OCI-LY3 (cell line): ENCODE measurements around the gene SAP30L.
A peak's percentile ranks its signal among the peaks of the same experiment; 100 is the strongest.

ENCODE experiments used
- H2AFZ ChIP-seq: fragments of 200-600, 300-600 bp; shearing (Covaris generic); 2 replicates; pipeline ENCODE4 v1.6.0; 2014; ENCODE audit warnings: antibody characterized with exemption, low read depth, low read length
- H3K27ac ChIP-seq: fragments of 200-600, 300-600 bp; sonication (generic); 2 replicates; pipeline ENCODE4 v1.5.1; 2014; ENCODE audit warnings: mild to moderate bottlenecking, low read length, moderate library complexity, mixed read lengths
- H3K27me3 ChIP-seq: fragments of 200-600, 300-600 bp; sonication (generic); 2 replicates; pipeline ENCODE4 v1.6.1; 2014; ENCODE audit warnings: low read depth, low read length, mixed read lengths
- H3K36me3 ChIP-seq: fragments of 200-600, 300-600 bp; sonication (generic); replicated peaks from 2 replicates; pipeline ENCODE3; 2014; ENCODE audit warnings: low read depth, low read length, mixed read lengths
- H3K4me1 ChIP-seq: fragments of 300-600, 200-600 bp; sonication (generic); 2 replicates; pipeline ENCODE4 v1.6.1; 2014; ENCODE audit warnings: low read length, mixed read lengths
- H3K4me2 ChIP-seq: fragments of 200-600, 300-600 bp; sonication (generic); 2 replicates; pipeline ENCODE4 v1.6.1; 2014; ENCODE audit warnings: low read length, mixed read lengths
- H3K4me3 ChIP-seq: fragments of 300-600, 200-600 bp; sonication (generic); 2 replicates; pipeline ENCODE4 v1.5.1; 2014; ENCODE audit warnings: antibody characterized with exemption, mild to moderate bottlenecking, low read length, moderate library complexity
- H3K79me2 ChIP-seq: fragments of 300-600, 200-600 bp; shearing (Covaris generic); 2 replicates; pipeline ENCODE4 v1.6.1; 2014; ENCODE audit warnings: mild to moderate bottlenecking, low read length, mixed read lengths
- H3K9ac ChIP-seq: fragments of 300-600, 200-600 bp; shearing (Covaris generic); 2 replicates; pipeline ENCODE4 v1.6.0; 2014; ENCODE audit warnings: mild to moderate bottlenecking, low read length, moderate library complexity
- H3K9me3 ChIP-seq: fragments of 200-600, 300-600 bp; shearing (Covaris generic); 2 replicates; pipeline ENCODE4 v1.6.1; 2014; ENCODE audit warnings: low read length, mixed read lengths; ENCODE audit not compliant: insufficient read depth
- H4K20me1 ChIP-seq: fragments of 200-600, 300-600 bp; sonication (generic); 2 replicates; pipeline ENCODE4 v1.6.1; 2016; ENCODE audit warnings: low read length, mixed read lengths; ENCODE audit not compliant: insufficient read depth
- CTCF ChIP-seq: fragments of 200-600, 300-600 bp; sonication (generic); IDR thresholded peaks from 2 replicates; pipeline ENCODE4 v1.5.1; 2014; ENCODE audit warnings: antibody characterized with exemption, low read length, low read depth
- EZH2phosphoT487 ChIP-seq: fragments of 200-600 bp; shearing (Covaris generic); IDR thresholded peaks from 2 replicates; pipeline ENCODE4 v1.6.1; 2018; ENCODE audit warnings: antibody characterized with exemption, mixed run types, low read depth

SAP30L gene

DNA sequence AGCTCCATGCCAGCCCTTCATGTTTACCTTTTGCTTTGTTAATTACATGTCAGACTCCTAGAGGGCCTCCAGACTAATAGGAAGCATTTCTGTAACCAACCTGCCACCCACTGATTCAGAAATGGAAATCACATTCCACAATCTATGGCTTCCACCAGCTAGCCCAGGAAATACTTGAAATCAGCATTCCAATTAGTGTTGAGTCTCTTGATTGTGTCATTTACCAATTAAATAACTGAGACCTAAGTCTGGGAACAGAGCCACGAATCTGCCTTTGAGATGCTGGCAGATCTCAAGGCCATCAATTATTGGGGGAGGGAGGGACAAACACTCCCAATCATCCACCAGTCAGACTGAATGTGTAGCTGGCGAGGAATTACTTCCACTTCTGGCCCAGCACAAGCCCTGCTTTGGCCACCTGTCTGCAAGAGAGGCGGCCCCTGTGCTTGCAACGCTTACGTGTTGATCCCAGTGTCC lies 27.4 kb upstream of the SAP30L start:
- Histone ChIP-seq H2AFZ (no peak overlapping the region), H3K4me3 (no peak overlapping the region), H3K79me2 (no peaks in the 10 kb centered on the region), H4K20me1 (no peaks in the 10 kb centered on the region), H3K4me1 (peaks cover 5% of the 10 kb centered on the region; the same call in 1 of the 2 replicates), H3K27me3 (no peaks in the 10 kb centered on the region), H3K27ac (no peak overlapping the region), H3K36me3 (no peaks in the 10 kb centered on the region), H3K9ac (no peak overlapping the region), H3K9me3 (no peaks in the 10 kb centered on the region), H3K4me2 (no peak overlapping the region)
- no peak for TF ChIP-seq CTCF
- TF ChIP-seq EZH2phosphoT487: no peak

DNA sequence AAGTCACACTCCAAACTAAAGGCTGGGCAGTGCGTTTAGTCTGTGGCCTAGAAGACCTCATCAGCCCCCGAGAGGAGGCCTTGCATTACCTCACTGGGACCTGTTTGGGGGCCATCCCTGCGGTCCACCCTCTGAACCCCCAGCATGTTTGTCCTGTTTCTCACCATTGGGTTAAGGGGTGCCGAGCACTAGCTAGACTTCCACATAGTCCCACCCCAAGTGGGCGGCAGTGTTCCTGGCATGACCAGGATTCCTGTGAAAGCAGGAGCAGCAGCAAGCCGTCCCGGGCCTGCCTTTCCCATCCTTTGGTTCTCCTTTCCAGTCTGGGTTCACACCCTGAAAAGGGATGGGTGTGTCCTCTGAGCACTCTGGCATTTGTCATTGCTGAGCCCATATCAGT lies 26.6 kb upstream of the SAP30L start:
- no peaks in the 10 kb centered on the region for H3K36me3 ChIP-seq
- H3K4me3 ChIP-seq: no peak overlapping the region
- no peaks in the 10 kb centered on the region for H3K79me2 ChIP-seq
- H3K27me3 ChIP-seq: no peaks in the 10 kb centered on the region
- H3K27ac ChIP-seq: no peak overlapping the region
- H3K4me1 ChIP-seq: peaks cover 5% of the 10 kb centered on the region; the same call in 1 of the 2 replicates
- no peaks in the 10 kb centered on the region for H4K20me1 ChIP-seq
- no peak for TF ChIP-seq CTCF
- TF ChIP-seq EZH2phosphoT487: no peak
- H3K9me3 ChIP-seq: no peaks in the 10 kb centered on the region
- no peak overlapping the region for H3K4me2 ChIP-seq
- no peak overlapping the region for H3K9ac ChIP-seq
- no peak overlapping the region for H2AFZ ChIP-seq

GRCh38 chr5:154421868-154422267 lies 23.9 kb upstream of the SAP30L start:
- no peaks in the 10 kb centered on the region for H3K9me3 ChIP-seq
- TF ChIP-seq CTCF (peak; percentile 57), EZH2phosphoT487 (no peak)
- no peaks in the 10 kb centered on the region for H3K36me3 ChIP-seq
- H3K4me3 ChIP-seq: no peak overlapping the region
- no peaks in the 10 kb centered on the region for H4K20me1 ChIP-seq
- H3K4me2 ChIP-seq: no peak overlapping the region
- H3K79me2 ChIP-seq: no peaks in the 10 kb centered on the region
- no peak overlapping the region for H2AFZ ChIP-seq
- H3K27me3 ChIP-seq: no peaks in the 10 kb centered on the region
- no peak overlapping the region for H3K27ac ChIP-seq
- H3K4me1 ChIP-seq: peaks cover under 1% of the 10 kb centered on the region; the same call in 1 of the 2 replicates
- no peak overlapping the region for H3K9ac ChIP-seq

GRCh38 chr5:154422298-154422697 lies 23.5 kb upstream of the SAP30L start:
- Histone ChIP-seq H3K9ac (no peak overlapping the region), H3K27ac (no peak overlapping the region), H3K36me3 (no peaks in the 10 kb centered on the region), H3K4me2 (no peak overlapping the region), H3K9me3 (no peaks in the 10 kb centered on the region), H2AFZ (no peak overlapping the region), H4K20me1 (no peaks in the 10 kb centered on the region), H3K4me3 (no peak overlapping the region), H3K4me1 (no peaks in the 10 kb centered on the region), H3K79me2 (no peaks in the 10 kb centered on the region), H3K27me3 (no peaks in the 10 kb centered on the region)
- no peak for TF ChIP-seq EZH2phosphoT487
- no peak for TF ChIP-seq CTCF
